ENCODE measurements around the gene TJP2.

TJP2 gene

DNA sequence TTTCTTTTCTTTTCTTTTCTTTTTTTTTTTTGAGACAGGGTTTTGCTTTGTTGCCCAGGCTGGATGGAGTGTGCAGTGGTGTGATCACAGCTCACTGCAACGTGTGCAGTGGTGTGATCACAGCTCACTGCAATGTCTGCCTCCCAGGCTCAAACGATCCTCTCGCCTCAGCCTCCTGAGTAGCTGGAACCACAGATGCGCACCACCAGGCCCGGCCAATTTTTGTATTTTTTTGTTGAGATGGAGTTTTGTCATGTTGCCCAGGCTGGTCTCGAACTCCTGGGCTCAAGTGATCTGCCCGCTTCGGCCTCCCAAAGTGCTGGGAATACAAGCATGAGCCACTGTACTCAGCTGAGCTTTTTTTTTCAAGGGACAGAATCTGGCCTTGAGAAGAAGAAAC, 36.8 kb upstream of the TJP2 start:
- TF ChIP-seq, protein P1, sequence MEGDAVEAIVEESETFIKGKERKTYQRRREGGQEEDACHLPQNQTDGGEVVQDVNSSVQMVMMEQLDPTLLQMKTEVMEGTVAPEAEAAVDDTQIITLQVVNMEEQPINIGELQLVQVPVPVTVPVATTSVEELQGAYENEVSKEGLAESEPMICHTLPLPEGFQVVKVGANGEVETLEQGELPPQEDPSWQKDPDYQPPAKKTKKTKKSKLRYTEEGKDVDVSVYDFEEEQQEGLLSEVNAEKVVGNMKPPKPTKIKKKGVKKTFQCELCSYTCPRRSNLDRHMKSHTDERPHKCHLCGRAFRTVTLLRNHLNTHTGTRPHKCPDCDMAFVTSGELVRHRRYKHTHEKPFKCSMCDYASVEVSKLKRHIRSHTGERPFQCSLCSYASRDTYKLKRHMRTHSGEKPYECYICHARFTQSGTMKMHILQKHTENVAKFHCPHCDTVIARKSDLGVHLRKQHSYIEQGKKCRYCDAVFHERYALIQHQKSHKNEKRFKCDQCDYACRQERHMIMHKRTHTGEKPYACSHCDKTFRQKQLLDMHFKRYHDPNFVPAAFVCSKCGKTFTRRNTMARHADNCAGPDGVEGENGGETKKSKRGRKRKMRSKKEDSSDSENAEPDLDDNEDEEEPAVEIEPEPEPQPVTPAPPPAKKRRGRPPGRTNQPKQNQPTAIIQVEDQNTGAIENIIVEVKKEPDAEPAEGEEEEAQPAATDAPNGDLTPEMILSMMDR (IDR thresholded peaks at IDR 0.05), result no peak

DNA sequence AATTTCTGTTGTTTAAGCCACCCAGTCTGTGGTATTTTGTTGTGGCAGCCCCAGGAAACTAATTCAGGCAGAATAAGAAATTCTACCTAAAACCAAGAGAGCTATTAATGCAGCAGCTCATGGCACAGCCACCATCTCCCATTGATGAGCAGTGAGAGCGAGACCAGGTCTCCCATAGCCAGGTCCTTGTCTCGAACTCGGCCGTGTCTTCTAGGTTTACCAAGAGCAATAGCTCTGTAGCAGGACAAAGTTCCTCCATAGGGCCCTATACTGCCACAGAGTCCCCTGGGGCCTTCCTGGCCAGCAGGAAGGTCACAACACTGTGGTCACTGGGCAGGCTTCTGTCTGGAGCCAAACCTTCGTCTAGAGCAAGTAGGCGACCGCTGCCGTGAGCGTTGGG, 34.5 kb upstream of the TJP2 start:
- TF ChIP-seq, protein P1 (IDR thresholded peaks at IDR 0.05), result no peak

DNA sequence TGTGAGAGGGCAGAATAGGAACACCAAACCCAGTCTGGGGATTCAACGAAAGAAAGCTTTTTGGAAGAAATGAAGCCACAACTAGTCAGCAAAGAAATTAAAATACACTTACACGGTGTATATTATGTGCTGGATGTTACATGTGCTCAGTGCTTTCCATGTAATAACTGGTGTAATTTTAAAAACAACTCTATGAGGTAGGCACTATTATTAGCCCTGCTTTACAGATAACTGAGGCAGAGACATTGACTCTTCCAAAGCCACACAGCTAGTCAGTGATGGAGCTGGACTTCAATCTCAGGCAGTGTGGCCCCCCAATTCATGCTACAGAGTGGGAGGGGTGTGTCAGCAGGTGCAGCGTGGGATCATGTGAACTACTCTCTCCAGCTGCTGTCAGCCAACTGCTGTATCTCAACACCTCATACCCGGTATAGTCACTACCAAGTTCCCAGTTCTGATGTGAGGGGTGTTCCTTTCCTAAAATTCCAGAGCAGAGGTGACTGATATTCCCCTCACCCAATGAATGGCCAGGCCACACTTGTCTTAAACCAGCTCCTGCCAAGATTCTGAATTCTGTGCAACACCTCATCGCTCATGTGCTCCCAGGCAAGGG, 33.8 kb upstream of the TJP2 start:
- TF ChIP-seq, protein P1 (IDR thresholded peaks at IDR 0.05), result no peak

DNA sequence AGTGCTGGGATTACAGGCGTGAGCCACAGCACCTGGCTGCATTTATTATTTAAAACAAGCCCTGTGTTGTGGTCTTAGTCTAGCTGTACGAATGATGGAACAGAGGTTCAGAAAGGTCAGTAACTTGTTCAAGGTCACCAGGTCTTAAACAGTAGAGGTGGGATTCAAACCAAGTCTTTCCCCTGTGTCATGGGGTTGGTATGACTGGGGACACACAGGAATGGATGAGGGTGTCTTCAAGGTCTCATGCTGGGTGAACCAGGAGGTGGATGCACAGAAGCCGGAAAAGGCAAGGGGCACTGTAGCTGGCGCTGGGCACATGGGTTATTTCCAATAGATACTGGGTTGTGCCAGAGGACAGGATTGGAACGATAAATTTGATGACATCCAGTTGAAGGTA, 32.2 kb upstream of the TJP2 start:
- TF ChIP-seq, protein P1 (IDR thresholded peaks at IDR 0.05), result no peak

DNA sequence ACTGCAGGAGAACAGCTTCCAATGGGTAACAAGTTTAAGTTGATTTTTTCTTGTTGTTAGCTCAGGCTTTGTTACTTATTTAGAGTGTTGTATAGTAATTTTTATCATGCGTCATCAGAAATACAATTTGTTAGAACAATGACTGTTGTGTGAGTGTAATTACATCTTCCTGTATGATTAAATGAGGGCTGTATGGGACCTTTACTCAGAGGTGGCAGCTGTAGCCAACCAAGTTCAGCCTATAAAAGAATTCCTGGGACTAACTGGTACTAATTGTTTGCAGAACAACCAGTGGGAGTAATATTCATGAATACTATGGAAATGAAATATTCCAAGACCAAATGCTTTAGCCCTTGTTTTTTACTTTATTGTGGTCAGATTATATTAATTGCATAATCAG, 30.8 kb upstream of the TJP2 start:
- TF ChIP-seq, protein P1 (IDR thresholded peaks at IDR 0.05), result no peak

DNA sequence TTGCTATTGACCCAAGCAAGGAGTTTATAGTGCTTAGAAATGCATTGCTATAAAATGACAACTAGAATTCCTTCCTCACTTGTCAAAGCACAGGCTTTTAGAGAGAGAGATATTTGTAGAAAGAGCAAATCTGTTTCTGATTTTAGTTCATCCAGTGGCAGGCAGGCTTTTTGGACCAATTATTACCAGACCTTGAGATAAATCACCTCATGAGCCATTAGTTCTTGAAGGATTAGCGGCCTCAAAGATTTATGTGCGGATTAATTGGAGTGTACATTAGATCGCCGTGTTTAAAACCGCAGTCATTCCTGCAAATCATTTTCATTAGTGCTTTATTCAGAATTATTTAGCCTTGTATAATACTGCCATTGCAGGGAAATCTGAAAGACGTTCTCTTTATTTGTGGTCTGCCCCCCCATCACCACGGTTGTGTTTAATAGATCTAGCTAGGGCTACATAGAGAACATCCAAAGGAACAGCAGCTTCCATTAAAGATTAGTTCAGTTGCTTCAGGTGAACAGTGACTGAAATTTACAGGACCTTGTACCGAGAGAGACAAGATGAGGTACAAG, 28.8 kb upstream of the TJP2 start:
- TF ChIP-seq, protein P1 (IDR thresholded peaks at IDR 0.05), result no peak

DNA sequence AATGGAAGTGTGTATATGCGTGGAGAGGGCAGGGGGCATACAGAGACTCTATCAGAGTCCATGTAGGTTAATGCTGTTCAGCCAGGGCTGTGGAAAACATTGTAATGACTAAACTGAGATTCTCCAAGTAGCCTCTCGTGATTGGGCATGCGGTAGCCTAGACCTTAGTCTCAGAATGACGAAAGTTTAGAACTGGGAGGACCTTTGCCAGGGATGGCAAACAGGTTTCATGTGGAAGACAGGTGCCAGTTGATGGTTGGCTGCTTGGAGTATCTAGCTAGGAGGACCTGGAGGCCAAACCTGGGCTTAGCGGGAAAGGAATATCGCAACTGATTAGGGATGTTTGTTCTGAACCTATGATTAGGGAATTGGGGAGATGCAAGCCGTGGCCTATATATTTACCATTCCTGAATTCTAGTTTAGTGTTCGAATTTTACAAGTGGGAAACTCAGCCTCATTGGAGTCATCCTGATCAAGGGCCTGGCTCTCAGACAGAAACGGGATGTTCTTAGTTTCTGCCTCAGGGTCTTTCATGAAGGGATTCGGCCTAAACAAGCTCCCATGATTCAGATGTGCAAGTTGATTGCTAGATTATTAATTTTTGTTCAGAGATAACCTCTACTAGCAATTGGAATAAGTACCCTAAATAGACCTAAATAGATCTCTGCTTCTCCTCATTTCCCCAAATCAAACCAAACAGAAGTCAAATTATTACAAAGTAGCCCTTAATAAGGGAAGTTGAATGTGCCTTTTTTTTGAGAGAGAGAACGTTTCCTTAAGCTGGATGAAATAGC, 26.8 kb upstream of the TJP2 start:
- TF ChIP-seq, protein P1 (IDR thresholded peaks at IDR 0.05), result no peak

All from LNCAP (cell line).